K562 (cell line): ENCODE results near the gene DYNC2I2. TPM values are rescaled to one million over a fixed set of nuclear protein-coding genes. Genes with fewer than 3 reads are reported as not detected.

Experiments used
- ATAC-seq: fragments of 200-7000 bp; cut with Tn5 transposase; 3 replicates; pipeline ENCODE4 v1.9.1; 2020; ENCODE audit warnings: moderate library complexity
- BruUV-seq: library from RNA; stranded (reverse); fragments of 400-500 nt; replicated peaks from 2 replicates; lab custom pipeline; 2021; lab: Mats Ljungman, UMichigan
- CTCF ChIA-PET: fragments of 300-600 bp; formaldehyde crosslinking; extraction: SDS; loops from one replicate; lab custom pipeline; 2021; ENCODE audit warnings: low intra/inter-chr PET ratio; lab: Yijun Ruan, JAX
- POLR2A ChIA-PET: fragments of 300-600, 350-650 bp; sonication (Branson Sonifier 250); formaldehyde crosslinking; extraction: SDS; loops from one replicate; lab custom pipeline; 2021; ENCODE audit warnings: antibody characterized with exemption, inconsistent platforms; lab: Yijun Ruan, JAX
- DNase-seq, 4 experiments: peaks; one replicate each; pipeline versions ENCODE4 v3.0.0 to v3.0.0-alpha.2; 2011 to 2018; ENCODE audit warnings: low spot score in 3 of 4, mixed read lengths in 3 of 4; ENCODE audit errors: extremely low read depth in 1 of 4
- FAIRE-seq: peaks from 2 replicates; lab custom pipeline; 2011; peaks lifted over from hg19 to GRCh38; lab: Jason Lieb, UNC
- H2AFZ ChIP-seq: 2 replicates; pipeline ENCODE4 v1.6.0; 2011; ENCODE audit warnings: low read depth, low read length, control low read depth, inconsistent platforms
- H3K27ac ChIP-seq: fragments of 200-600 bp; 3 replicates; pipeline ENCODE4 v1.8.0; 2011; ENCODE audit warnings: low read depth, mild to moderate bottlenecking, control low read depth, inconsistent platforms, low read length, moderate library complexity, mixed read lengths; ENCODE audit errors: extremely low read depth
- H3K27me3 ChIP-seq, 2 experiments: fragments of 300-600 bp in 1 of 2; 2 replicates in 1 of 2; 3 replicates in 1 of 2; pipeline versions ENCODE4 v1.6.0 to v1.8.0; 2011; ENCODE audit warnings: inconsistent platforms in 2 of 2, low read length in 2 of 2, mild to moderate bottlenecking in 1 of 2, mixed read lengths in 1 of 2, moderate library complexity in 1 of 2; ENCODE audit not compliant: control insufficient read depth in 2 of 2, insufficient read depth in 2 of 2
- H3K36me3 ChIP-seq: fragments of 300-600 bp; 3 replicates; pipeline ENCODE4 v1.8.0; 2011; ENCODE audit warnings: mild to moderate bottlenecking, low read length, inconsistent platforms; ENCODE audit not compliant: control insufficient read depth, insufficient read depth
- H3K4me1 ChIP-seq, 2 experiments: fragments of 200-600 bp in 1 of 2; replicated peaks in 1 of 2; 2 replicates in 1 of 2; 3 replicates in 1 of 2; pipeline versions ENCODE4 v1.5.1 to v1.8.0; 2011; ENCODE audit warnings: inconsistent platforms in 2 of 2, low read length in 2 of 2, mild to moderate bottlenecking in 1 of 2, mixed read lengths in 1 of 2, moderate library complexity in 1 of 2; ENCODE audit not compliant: control insufficient read depth in 2 of 2, insufficient read depth in 2 of 2
- H3K4me2 ChIP-seq: 2 replicates; pipeline ENCODE4 v1.6.1; 2011; ENCODE audit warnings: low read length, control low read depth, inconsistent platforms, mixed read lengths; ENCODE audit not compliant: insufficient read depth
- H3K4me3 ChIP-seq: fragments of 200-600 bp; sonication (generic), shearing (Covaris generic); 2 replicates; pipeline ENCODE4 v1.5.1; 2016; ENCODE audit warnings: control low read depth, inconsistent platforms
- H3K79me2 ChIP-seq: fragments of 200-600 bp; 3 replicates; pipeline ENCODE4 v1.8.0; 2011; ENCODE audit warnings: low read length, inconsistent platforms; ENCODE audit not compliant: control insufficient read depth, insufficient read depth
- H3K9ac ChIP-seq, 2 experiments: 2 replicates each; pipeline versions ENCODE4 v1.6.0 to v1.6.1; 2011; ENCODE audit warnings: low read depth in 2 of 2, low read length in 2 of 2, control low read depth in 1 of 2, inconsistent platforms in 1 of 2, mild to moderate bottlenecking in 1 of 2, mixed read lengths in 1 of 2; ENCODE audit not compliant: insufficient read depth in 1 of 2
- H3K9me1 ChIP-seq: one replicate; pipeline ENCODE4 v1.6.0; 2011; ENCODE audit warnings: inconsistent platforms, mild to moderate bottlenecking, low read length, moderate library complexity; ENCODE audit not compliant: control insufficient read depth, insufficient read depth
- H3K9me3 ChIP-seq: replicated peaks from 2 replicates; pipeline ENCODE4 v1.5.1; 2011; ENCODE audit warnings: low read depth, low read length, inconsistent platforms; ENCODE audit not compliant: control insufficient read depth, insufficient read depth
- H4K20me1 ChIP-seq: replicated peaks from 2 replicates; pipeline ENCODE4 v1.6.1; 2011; ENCODE audit warnings: low read length, inconsistent platforms, mixed read lengths; ENCODE audit not compliant: control insufficient read depth, insufficient read depth
- CREBBP ChIP-seq: IDR thresholded peaks from one replicate; pipeline ENCODE4 v1.6.1; 2012; ENCODE audit warnings: low read depth, mild to moderate bottlenecking, control low read depth, inconsistent platforms, low read length
- FOXK2 ChIP-seq, 2 experiments: fragments of 450-650 bp; IDR thresholded peaks in 1 of 2; conservative IDR thresholded peaks in 1 of 2; 2 replicates each; pipeline ENCODE4 v1.6.1; 2016; ENCODE audit warnings: low read depth in 2 of 2, mild to moderate bottlenecking in 1 of 2
- FOXM1 ChIP-seq, 2 experiments: fragments of 450-650 bp in 1 of 2; sonication (generic) in 1 of 2; formaldehyde crosslinking in 1 of 2; IDR thresholded peaks; 2 replicates each; pipeline versions ENCODE4 v1.6.1 to v1.9.0; 2017 to 2022; ENCODE audit warnings: low read depth in 2 of 2, mild to moderate bottlenecking in 2 of 2, missing genetic modification reagents in 1 of 2, moderate library complexity in 1 of 2
- MYC ChIP-seq, 2 experiments: fragments of 250-450 bp in 1 of 2; sonication (Bioruptor Pico) in 1 of 2; IDR thresholded peaks; 2 replicates each; pipeline versions ENCODE4 v1.5.1 to v1.6.1; 2012 to 2021; ENCODE audit warnings: low read depth in 2 of 2, borderline replicate concordance in 1 of 2, improper control_type of control experiment in 1 of 2, low read length in 1 of 2, mild to moderate bottlenecking in 1 of 2, moderate library complexity in 1 of 2
- NCOA6 ChIP-seq: fragments of 450-650 bp; IDR thresholded peaks from 2 replicates; pipeline ENCODE4 v1.6.1; 2017; ENCODE audit warnings: mild to moderate bottlenecking
- NRF1 ChIP-seq, 2 experiments: fragments of 450-650 bp; IDR thresholded peaks in 1 of 2; conservative IDR thresholded peaks in 1 of 2; 2 replicates each; pipeline ENCODE4 v1.6.1; 2014; ENCODE audit warnings: mild to moderate bottlenecking in 2 of 2
- POLR2G ChIP-seq: fragments of 200-400 bp; formaldehyde crosslinking; IDR thresholded peaks from 2 replicates; pipeline ENCODE4 v1.6.1; 2017; ENCODE audit warnings: low read depth, mild to moderate bottlenecking, antibody characterized with exemption, low read length, moderate library complexity
- SPI1 ChIP-seq: IDR thresholded peaks from 2 replicates; pipeline ENCODE4 v1.6.1; 2011; ENCODE audit warnings: low read depth, low read length, control low read depth, borderline replicate concordance
- TSHZ1 ChIP-seq: fragments of 250-450 bp; sonication (Bioruptor Pico); IDR thresholded peaks from 2 replicates; pipeline ENCODE4 v1.4.0; 2020; ENCODE audit warnings: mild to moderate bottlenecking, moderate library complexity
- ZNF133 ChIP-seq: fragments of 250-450 bp; sonication (Bioruptor Pico); IDR thresholded peaks from 2 replicates; pipeline ENCODE4 v1.4.0; 2020; ENCODE audit warnings: mild to moderate bottlenecking
- ZNF274 ChIP-seq: IDR thresholded peaks from 2 replicates; pipeline ENCODE4 v1.6.1; 2011; ENCODE audit warnings: low read depth, mild to moderate bottlenecking, low read length, moderate library complexity, borderline replicate concordance
- ZNF589 ChIP-seq: fragments of 200-800 bp; sonication (Bioruptor generic); IDR thresholded peaks from 2 replicates; pipeline ENCODE4 v1.6.1; 2016; ENCODE audit warnings: low read depth, missing genetic modification characterization, missing compliant biosample characterization
- WGBS: fragments of 100-300 bp; shearing (Covaris generic); methylation state at CpG from one replicate; pipeline ENCODE4 v1.1.6; 2016; ENCODE audit warnings: low coverage, mixed read lengths; ENCODE audit not compliant: insufficient coverage; ENCODE audit errors: missing lambda C conversion rate; 5-methylcytosine and 5-hydroxymethylcytosine counted together
- in situ Hi-C: fragments of 300-500 bp; cut with MboI; formaldehyde crosslinking; loops from 4 replicates; pipeline ENCODE4 v1.15.0; 2018; ENCODE audit warnings: inconsistent platforms, mixed read lengths
- intact Hi-C: fragments of 100-400 bp; cut with micrococcal nuclease; formaldehyde crosslinking; loops from 2 replicates; pipeline ENCODE4 v1.14.2; 2022
- polyA plus RNA-seq, 8 experiments: library from polyadenylated mRNA; depleted of rRNA in 4 of 8; stranded (reverse) in 5 of 8; unstranded in 3 of 8; fragments of >200 nt; fragmentation: Nextera tagmentation in 2 of 8; fragmentation: Illumina TruSeq in 1 of 8; extraction: Ambion mirVana in 2 of 8; extraction: Trizol in 1 of 8; gene quantifications; 2 replicates each; pipeline versions ENCODE4 v1.2.1 to v1.2.3, GENCODE V29; 2011 to 2014; ENCODE audit warnings: inconsistent platforms in 1 of 8, missing spikeins in 1 of 8
- total RNA-seq, 7 experiments: library from RNA; depleted of rRNA in 6 of 7; stranded (reverse); fragments of >200 nt in 6 of 7; fragmentation: Illumina TruSeq in 2 of 7; extraction: Trizol in 2 of 7; gene quantifications; 2 replicates each; pipeline versions ENCODE4 v1.2.1 to v1.2.3, GENCODE V29; 2011 to 2021; ENCODE audit warnings: low replicate concordance in 1 of 7

DYNC2I2 gene
- total and polyA plus RNA-seq, 9 of the 15 experiments (the other 6 are each of a cell fraction or from before 2014, with no cell fraction given): 1.5 to 249 (median 70.0) TPM

DNA sequence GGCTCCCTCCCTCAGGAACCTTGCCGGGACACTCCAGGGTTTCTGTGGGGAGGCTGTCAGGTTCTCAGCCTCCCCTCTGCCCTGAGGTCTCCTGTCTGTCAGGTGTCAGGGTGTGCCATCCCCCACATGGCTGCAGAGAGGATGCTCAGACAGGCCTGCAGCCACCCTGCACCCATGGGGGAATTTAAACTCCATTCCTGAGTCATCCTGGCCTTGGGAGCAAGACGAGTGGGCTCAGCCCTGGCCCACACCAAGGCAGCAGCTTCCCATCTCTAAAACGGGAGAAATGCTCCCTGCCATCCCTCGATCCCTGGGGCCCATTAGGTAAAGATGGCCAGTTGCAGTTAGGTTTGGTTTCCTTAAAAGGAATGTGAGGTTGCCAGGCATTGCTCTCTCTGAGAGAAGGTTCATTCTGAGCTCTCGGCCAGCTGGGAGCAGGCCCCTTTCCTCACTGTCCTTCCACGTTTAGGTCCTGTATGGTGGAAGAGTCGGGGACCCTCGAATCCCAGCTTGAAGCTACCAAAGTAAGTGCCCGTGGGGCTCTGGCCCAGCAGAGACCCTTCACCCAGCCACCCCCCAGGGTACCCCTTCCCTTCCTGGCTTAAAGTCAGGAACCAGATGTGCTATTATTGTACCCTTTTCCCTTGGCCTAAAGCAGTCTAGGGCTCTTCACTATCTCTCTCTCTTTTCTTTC, 26.6 kb downstream of the DYNC2I2 start (continued):
- no peak for TF ChIP-seq FOXM1 (IDR thresholded peaks at IDR 0.05; ENCODE audit: low read depth)
- TF ChIP-seq FOXM1 (CRISPR knock-in tag; IDR thresholded peaks at IDR 0.05; ENCODE audit: low read depth): no peak
- no peak for TF ChIP-seq ZNF274
- no peak for TF ChIP-seq TSHZ1 (CRISPR knock-in tag)
- TF ChIP-seq ZNF589 (CRISPR knock-in tag): no peak
- no peak for TF ChIP-seq SPI1

DNA sequence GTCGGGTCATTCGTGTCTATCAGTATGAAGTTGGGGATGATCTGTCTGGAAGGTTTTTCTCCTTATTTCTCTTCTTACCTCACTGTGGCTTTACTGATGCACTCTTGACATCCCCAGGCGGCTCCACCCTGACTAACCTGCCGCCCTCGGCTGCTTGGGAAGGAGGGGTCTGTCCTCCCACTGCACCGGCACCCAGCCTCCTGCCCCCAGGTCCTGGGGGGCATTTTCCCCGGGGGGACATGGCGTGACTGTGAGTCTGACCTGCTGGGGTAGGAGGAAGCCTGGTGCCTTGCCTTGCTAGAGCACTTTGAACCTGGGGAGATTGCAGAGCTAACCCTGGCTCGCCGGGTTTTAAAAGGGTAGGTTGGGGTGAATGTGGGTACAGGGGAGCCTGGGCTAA, 27.5 kb downstream of the DYNC2I2 start:
- in situ Hi-C loops: no loop called here
- FAIRE-seq (no peak), ATAC-seq (no peak), DNase-seq (no peak)
- H3K27ac ChIP-seq: no peak overlapping the region
- intact Hi-C loops: no loop called here
- H4K20me1 ChIP-seq: no peaks in the 10 kb centered on the region; the same call in 1 of the 2 replicates
- 61% methylated on average over 10 of the region's 10 CpGs for WGBS
- TF ChIP-seq CREBBP (no peak), FOXK2 (conservative IDR thresholded peaks at IDR 0.05 in 1 of 2, IDR thresholded peaks at IDR 0.05 in 1 of 2; ENCODE audit: low read depth in 2 of 2) (no peak), NRF1 (conservative IDR thresholded peaks at IDR 0.05 in 1 of 2, IDR thresholded peaks at IDR 0.05 in 1 of 2) (no peak), ZNF133 (CRISPR knock-in tag) (no peak), POLR2G (peak; percentile 39; the same call in 1 of the 2 replicates), MYC (IDR thresholded peaks at IDR 0.05; ENCODE audit: low read depth, low read length) (no peak), MYC (CRISPR knock-in tag; IDR thresholded peaks at IDR 0.05; ENCODE audit: borderline replicate concordance, low read depth) (no peak), NCOA6 (no peak)
- no peaks in the 10 kb centered on the region for H3K27me3 ChIP-seq
- H3K4me3 ChIP-seq: no peak overlapping the region
- BruUV-seq: no TSS peak
- CTCF ChIA-PET: no interaction called here
- POLR2A ChIA-PET: interaction anchor here (0.6 to 1.2 kb wide), 2 partner anchors 21 to 1551 kb away, joined by 4 read pairs; no protein-coding TSS in a partner anchor
- no peak overlapping the region for H3K4me2 ChIP-seq
- no peak overlapping the region for H2AFZ ChIP-seq
- no peaks in the 10 kb centered on the region for H3K79me2 ChIP-seq
- H3K9ac ChIP-seq: peak overlapping the region in 1 of 2 experiments; percentile 10; a peak in 2 of 4 replicates
- no peaks in the 10 kb centered on the region for H3K9me1 ChIP-seq
- H3K4me1 ChIP-seq: peaks cover 4 to 31% of the 10 kb centered on the region in 2 experiments; a peak in 4 of 5 replicates
- H3K9me3 ChIP-seq: no peaks in the 10 kb centered on the region
- peaks cover 26% of the 10 kb centered on the region for H3K36me3 ChIP-seq
